Ascending aorta (tissue), 2 donors: ENCODE results near the gene NCKAP5. TPM values are rescaled to one million over a fixed set of nuclear protein-coding genes. Genes with fewer than 3 reads are reported as not detected.

ENCODE experiments used
- DNase-seq, 2 donors: peaks; one replicate each; pipeline ENCODE4 v3.0.0-alpha.2; 2019; ENCODE audit warnings: low spot score in 2 of 2
- H3K27ac ChIP-seq, 2 donors: fragments of 200-600 bp; sonication (generic); one replicate each; pipeline ENCODE4 v1.5.1; 2016 to 2017; ENCODE audit warnings: mild to moderate bottlenecking in 1 of 2
- H3K27me3 ChIP-seq: fragments of 200-600 bp; sonication (generic); one replicate; pipeline ENCODE4 v1.5.1; 2017
- H3K36me3 ChIP-seq, 2 donors: fragments of 200-600 bp; sonication (generic); one replicate each; pipeline ENCODE4 v1.5.1; 2016
- H3K4me1 ChIP-seq, 2 donors: fragments of 200-600 bp; sonication (generic); one replicate each; pipeline ENCODE4 v1.5.1; 2016 to 2017; ENCODE audit warnings: mild to moderate bottlenecking in 1 of 2
- H3K4me3 ChIP-seq, 2 donors: fragments of 200-600 bp; sonication (generic); one replicate each; pipeline ENCODE4 v1.5.1; 2016 to 2017; ENCODE audit warnings: mild to moderate bottlenecking in 1 of 2
- H3K9me3 ChIP-seq, 2 donors: fragments of 200-600 bp; sonication (generic); one replicate each; pipeline ENCODE4 v1.5.1; 2016
- CTCF ChIP-seq, 3 experiments: fragments of 200-600 bp in 2 of 3; fragments of 450-650 bp in 1 of 3; sonication (generic) in 2 of 3; IDR thresholded peaks; one replicate each; pipeline ENCODE4 v1.5.1; 2016 to 2019; ENCODE audit warnings: antibody characterized with exemption in 3 of 3, mild to moderate bottlenecking in 1 of 3, moderate library complexity in 1 of 3
- intact Hi-C: fragments of 100-400 bp; cut with DNase I; formaldehyde crosslinking; loops from one replicate; pipeline ENCODE4 v1.15.1; 2023
- total RNA-seq: library from RNA; depleted of rRNA; stranded (reverse); fragments of >200 nt; gene quantifications from one replicate; pipeline ENCODE4 v1.1.0, GENCODE V29; 2016

The NCKAP5 gene
- total RNA-seq, 1 donor from 2014 or later = 0.75 TPM

- Histone ChIP-seq H3K27me3 (no peaks in the 10 kb centered on the region), H3K27ac (no peak overlapping the region), H3K4me1 (no peaks in the 10 kb centered on the region), H3K4me3 (no peak overlapping the region), H3K9me3 (no peaks in the 10 kb centered on the region), H3K36me3 (no peaks in the 10 kb centered on the region)
- TF ChIP-seq CTCF (IDR thresholded peaks at IDR 0.05) = no peak
- no peak for DNase-seq
- intact Hi-C loops = no loop called here
Observed at GRCh38 chr2:133588144-133588543, 19.9 kb upstream of the NCKAP5 start.

- no peaks in the 10 kb centered on the region for H3K27me3 ChIP-seq
- DNase-seq = no peak
- TF ChIP-seq CTCF (IDR thresholded peaks at IDR 0.05) = no peak
- no peaks in the 10 kb centered on the region for H3K36me3 ChIP-seq
- no peak overlapping the region for H3K27ac ChIP-seq
- H3K9me3 ChIP-seq = no peaks in the 10 kb centered on the region
- intact Hi-C loops = no loop called here
- H3K4me3 ChIP-seq = no peak overlapping the region
- H3K4me1 ChIP-seq = no peaks in the 10 kb centered on the region
Observed at GRCh38 chr2:133586978-133587377, 18.7 kb upstream of the NCKAP5 start.

GRCh38 chr2:133581010-133581760 is 12.9 kb upstream of the NCKAP5 start:
- Histone ChIP-seq H3K4me1 (no peaks in the 10 kb centered on the region), H3K36me3 (no peaks in the 10 kb centered on the region), H3K27me3 (no peaks in the 10 kb centered on the region), H3K27ac (no peak overlapping the region), H3K4me3 (no peak overlapping the region), H3K9me3 (no peaks in the 10 kb centered on the region)
- no peak for TF ChIP-seq CTCF (IDR thresholded peaks at IDR 0.05)
- intact Hi-C loops = no loop called here
- no peak for DNase-seq

DNA sequence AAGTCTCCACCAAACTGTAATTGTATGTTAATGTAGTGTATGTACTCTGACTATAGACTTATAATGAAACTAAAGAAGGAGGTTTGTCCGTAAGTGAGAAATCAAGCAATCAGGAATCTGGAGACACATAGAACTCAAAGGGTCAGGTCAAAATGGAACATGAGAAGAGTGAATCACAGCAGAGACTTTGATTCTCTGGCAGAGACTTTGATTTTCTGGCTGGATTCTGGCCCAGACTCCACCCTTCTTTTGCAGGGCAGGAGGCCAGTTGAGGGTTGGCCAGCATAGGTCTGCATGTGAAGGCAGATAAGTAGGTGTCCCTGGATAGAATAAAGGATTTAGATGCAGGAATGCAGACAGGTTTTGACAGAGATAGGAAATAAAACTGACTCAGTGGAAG is 11.0 kb upstream of the NCKAP5 start:
- intact Hi-C loops = no loop called here
- H3K9me3 ChIP-seq = no peaks in the 10 kb centered on the region
- H3K4me1 ChIP-seq = no peaks in the 10 kb centered on the region

GRCh38 chr2:133576714-133577113 is 8.5 kb upstream of the NCKAP5 start:
- TF ChIP-seq CTCF (IDR thresholded peaks at IDR 0.05) = no peak
- Histone ChIP-seq H3K36me3 (no peaks in the 10 kb centered on the region), H3K27ac (no peak overlapping the region), H3K27me3 (no peaks in the 10 kb centered on the region), H3K4me1 (no peaks in the 10 kb centered on the region), H3K4me3 (no peak overlapping the region), H3K9me3 (no peaks in the 10 kb centered on the region)
- intact Hi-C loops = no loop called here
- DNase-seq = no peak

More for the DNA sequence above, 11.0 kb upstream of the NCKAP5 start:
- no peak overlapping the region for H3K4me3 ChIP-seq
- no peak overlapping the region for H3K27ac ChIP-seq
- TF ChIP-seq CTCF (IDR thresholded peaks at IDR 0.05) = no peak
- H3K36me3 ChIP-seq = no peaks in the 10 kb centered on the region
- DNase-seq = no peak
- H3K27me3 ChIP-seq = no peaks in the 10 kb centered on the region
